Skeletal muscle satellite cell (primary cell): ENCODE results near the gene CRTAC1.

ENCODE experiments used
- H3K27me3 ChIP-seq: 2 replicates; pipeline ENCODE4 v1.7.0; 2013; ENCODE audit warnings: low read length; ENCODE audit not compliant: control insufficient read depth, insufficient read depth
- H3K36me3 ChIP-seq: 2 replicates; pipeline ENCODE4 v1.7.0; 2013; ENCODE audit warnings: mild to moderate bottlenecking, control low read depth, low read length; ENCODE audit not compliant: insufficient read depth
- H3K4me1 ChIP-seq: 2 replicates; pipeline ENCODE4 v1.7.0; 2013; ENCODE audit warnings: low read length; ENCODE audit not compliant: control insufficient read depth, insufficient read depth
- H3K4me2 ChIP-seq: 2 replicates; pipeline ENCODE4 v1.7.0; 2013; ENCODE audit warnings: mild to moderate bottlenecking, low read length
- H3K4me3 ChIP-seq: 2 replicates; pipeline ENCODE4 v1.7.0; 2013; ENCODE audit warnings: low read length
- H3K9ac ChIP-seq: 2 replicates; pipeline ENCODE4 v1.7.0; 2013; ENCODE audit warnings: mild to moderate bottlenecking, low read depth, low read length, moderate library complexity
- H3K9me3 ChIP-seq: replicated peaks from 2 replicates; pipeline ENCODE4 v1.7.0; 2013; ENCODE audit warnings: mild to moderate bottlenecking, control low read depth, low read length

The CRTAC1 gene

GRCh38 chr10:97891497-97892167 is 138.8 kb downstream of the CRTAC1 start:
- Histone ChIP-seq H3K27me3 (peaks cover 39% of the 10 kb centered on the region), H3K4me3 (no peak overlapping the region), H3K4me2 (no peak overlapping the region), H3K36me3 (no peaks in the 10 kb centered on the region), H3K9me3 (no peaks in the 10 kb centered on the region), H3K4me1 (peaks cover 14% of the 10 kb centered on the region), H3K9ac (no peak overlapping the region)

- Histone ChIP-seq H3K36me3 (no peaks in the 10 kb centered on the region), H3K9me3 (no peaks in the 10 kb centered on the region), H3K4me1 (peaks cover 14% of the 10 kb centered on the region), H3K27me3 (peaks cover 23% of the 10 kb centered on the region), H3K4me3 (no peak overlapping the region), H3K9ac (no peak overlapping the region), H3K4me2 (peak overlapping the region; percentile 69)
Observed at GRCh38 chr10:97889461-97890265, 140.8 kb downstream of the CRTAC1 start.

GRCh38 chr10:97888641-97889262 is 141.7 kb downstream of the CRTAC1 start:
- Histone ChIP-seq H3K4me2 (peak overlapping the region; percentile 69), H3K27me3 (peaks cover 26% of the 10 kb centered on the region), H3K4me3 (no peak overlapping the region), H3K9me3 (no peaks in the 10 kb centered on the region), H3K36me3 (no peaks in the 10 kb centered on the region), H3K9ac (no peak overlapping the region), H3K4me1 (peaks cover 14% of the 10 kb centered on the region)

- H3K4me1 ChIP-seq = peaks cover 16% of the 10 kb centered on the region
- no peaks in the 10 kb centered on the region for H3K9me3 ChIP-seq
- H3K4me3 ChIP-seq = no peak overlapping the region
- no peaks in the 10 kb centered on the region for H3K36me3 ChIP-seq
- H3K9ac ChIP-seq = no peak overlapping the region
- peaks cover 24% of the 10 kb centered on the region for H3K27me3 ChIP-seq
- H3K4me2 ChIP-seq = peak overlapping the region; percentile 23
Observed at GRCh38 chr10:97888134-97888533, 142.3 kb downstream of the CRTAC1 start.

GRCh38 chr10:97887399-97887798 is 143.0 kb downstream of the CRTAC1 start:
- H3K4me1 ChIP-seq = peaks cover 21% of the 10 kb centered on the region
- H3K36me3 ChIP-seq = no peaks in the 10 kb centered on the region

GRCh38 chr10:97886286-97886685 is 144.1 kb downstream of the CRTAC1 start:
- Histone ChIP-seq H3K4me3 (no peak overlapping the region), H3K36me3 (no peaks in the 10 kb centered on the region), H3K4me2 (no peak overlapping the region), H3K27me3 (peaks cover 10% of the 10 kb centered on the region), H3K9ac (no peak overlapping the region), H3K9me3 (no peaks in the 10 kb centered on the region), H3K4me1 (peaks cover 29% of the 10 kb centered on the region)

More at GRCh38 chr10:97887399-97887798, 143.0 kb downstream of the CRTAC1 start:
- Histone ChIP-seq H3K4me3 (no peak overlapping the region), H3K9me3 (no peaks in the 10 kb centered on the region), H3K9ac (no peak overlapping the region), H3K27me3 (peaks cover 17% of the 10 kb centered on the region), H3K4me2 (no peak overlapping the region)

- Histone ChIP-seq H3K9ac (no peak overlapping the region), H3K4me1 (peaks cover 16% of the 10 kb centered on the region), H3K27me3 (peaks cover 32% of the 10 kb centered on the region), H3K4me3 (no peak overlapping the region), H3K4me2 (peak overlapping the region; percentile 46), H3K9me3 (no peaks in the 10 kb centered on the region), H3K36me3 (no peaks in the 10 kb centered on the region)
Observed at GRCh38 chr10:97883092-97883485, 147.3 kb downstream of the CRTAC1 start.

GRCh38 chr10:97882142-97883091 is 148.0 kb downstream of the CRTAC1 start:
- Histone ChIP-seq H3K4me1 (peaks cover 16% of the 10 kb centered on the region), H3K36me3 (no peaks in the 10 kb centered on the region), H3K9me3 (no peaks in the 10 kb centered on the region), H3K4me3 (no peak overlapping the region), H3K4me2 (peak overlapping the region; percentile 46), H3K9ac (no peak overlapping the region), H3K27me3 (peaks cover 39% of the 10 kb centered on the region)

GRCh38 chr10:97880109-97880508 is 150.3 kb downstream of the CRTAC1 start:
- no peaks in the 10 kb centered on the region for H3K9me3 ChIP-seq
- peaks cover 60% of the 10 kb centered on the region for H3K27me3 ChIP-seq
- H3K9ac ChIP-seq = no peak overlapping the region
- no peak overlapping the region for H3K4me2 ChIP-seq
- H3K4me3 ChIP-seq = no peak overlapping the region
- peaks cover 16% of the 10 kb centered on the region for H3K4me1 ChIP-seq
- no peaks in the 10 kb centered on the region for H3K36me3 ChIP-seq

- Histone ChIP-seq H3K36me3 (no peaks in the 10 kb centered on the region), H3K9ac (no peak overlapping the region), H3K4me3 (no peak overlapping the region), H3K4me1 (peaks cover 16% of the 10 kb centered on the region), H3K4me2 (no peak overlapping the region), H3K9me3 (no peaks in the 10 kb centered on the region), H3K27me3 (peaks cover 65% of the 10 kb centered on the region)
Observed at GRCh38 chr10:97879241-97879640, 151.2 kb downstream of the CRTAC1 start.

- no peak overlapping the region for H3K4me3 ChIP-seq
- H3K9me3 ChIP-seq = no peaks in the 10 kb centered on the region
- peaks cover 86% of the 10 kb centered on the region for H3K27me3 ChIP-seq
- no peaks in the 10 kb centered on the region for H3K36me3 ChIP-seq
- H3K4me1 ChIP-seq = no peaks in the 10 kb centered on the region
- H3K9ac ChIP-seq = no peak overlapping the region
- H3K4me2 ChIP-seq = no peak overlapping the region
Observed at GRCh38 chr10:97876402-97876801, 154.0 kb downstream of the CRTAC1 start.
